AG09309 (cell line): ENCODE measurements around the gene TRIM4.
"Not testable (repeated sequence)": the region's sequence is repeated elsewhere in the genome, so short reads cannot be mapped to it uniquely, and the experiment has no call there.

Experiments used
- DNase-seq: peaks from one replicate; pipeline ENCODE4 v3.0.0-alpha.2; 2010; ENCODE audit warnings: low read depth
- H3K4me3 ChIP-seq: 2 replicates; pipeline ENCODE4 v1.5.1; 2011; ENCODE audit warnings: mild to moderate bottlenecking, low read depth, low read length, moderate library complexity; ENCODE audit not compliant: control insufficient read depth
- TF ChIP-seq, protein P1 (sequence below): IDR thresholded peaks from 2 replicates; pipeline ENCODE4 v1.5.1; 2011; ENCODE audit warnings: mild to moderate bottlenecking, low read depth, low read length, inconsistent platforms; ENCODE audit not compliant: insufficient read depth, control insufficient read depth; ENCODE audit errors: missing control alignments

Gene TRIM4, protein sequence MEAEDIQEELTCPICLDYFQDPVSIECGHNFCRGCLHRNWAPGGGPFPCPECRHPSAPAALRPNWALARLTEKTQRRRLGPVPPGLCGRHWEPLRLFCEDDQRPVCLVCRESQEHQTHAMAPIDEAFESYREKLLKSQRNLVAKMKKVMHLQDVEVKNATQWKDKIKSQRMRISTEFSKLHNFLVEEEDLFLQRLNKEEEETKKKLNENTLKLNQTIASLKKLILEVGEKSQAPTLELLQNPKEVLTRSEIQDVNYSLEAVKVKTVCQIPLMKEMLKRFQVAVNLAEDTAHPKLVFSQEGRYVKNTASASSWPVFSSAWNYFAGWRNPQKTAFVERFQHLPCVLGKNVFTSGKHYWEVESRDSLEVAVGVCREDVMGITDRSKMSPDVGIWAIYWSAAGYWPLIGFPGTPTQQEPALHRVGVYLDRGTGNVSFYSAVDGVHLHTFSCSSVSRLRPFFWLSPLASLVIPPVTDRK

DNA sequence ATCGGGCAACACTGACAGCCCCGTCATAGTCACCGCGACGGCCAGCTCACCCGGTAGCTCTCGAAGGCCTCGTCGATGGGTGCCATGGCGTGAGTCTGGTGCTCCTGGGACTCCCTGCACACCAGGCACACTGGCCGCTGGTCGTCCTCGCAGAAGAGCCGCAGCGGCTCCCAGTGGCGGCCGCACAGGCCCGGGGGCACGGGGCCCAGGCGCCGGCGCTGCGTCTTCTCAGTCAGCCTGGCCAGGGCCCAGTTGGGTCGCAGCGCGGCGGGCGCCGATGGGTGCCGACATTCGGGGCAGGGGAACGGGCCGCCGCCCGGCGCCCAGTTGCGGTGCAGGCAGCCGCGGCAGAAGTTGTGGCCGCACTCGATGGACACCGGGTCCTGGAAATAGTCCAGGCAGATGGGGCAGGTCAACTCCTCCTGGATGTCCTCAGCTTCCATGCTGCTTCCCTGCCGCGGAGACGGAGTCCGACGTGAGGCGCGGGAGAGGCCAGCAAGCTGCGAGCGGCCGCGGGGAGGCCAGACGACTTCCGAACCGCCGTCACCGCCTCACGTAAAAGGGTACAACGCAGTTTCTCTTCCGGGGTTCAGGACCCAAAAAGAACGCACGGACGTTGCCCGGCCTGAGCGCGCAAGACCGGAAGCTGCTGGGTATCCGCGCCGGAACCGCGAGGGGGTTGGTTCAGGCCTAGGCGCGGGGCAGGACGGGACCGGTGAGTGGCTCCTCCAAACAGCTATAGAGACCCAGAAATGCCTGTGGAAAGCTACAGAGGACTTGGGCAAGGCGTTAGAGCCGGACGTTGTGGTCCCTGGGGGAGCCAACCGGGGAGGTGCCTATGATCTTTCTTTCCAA, at the start of gene TRIM4:
Gene TRIM4 (minus strand): TSS at position 572 of the 855 bp plus-strand sequence. CDS start 129 bp downstream, at position 443.
- H3K4me3 ChIP-seq = peak within 1 kb of the TSS; percentile 93
- TF ChIP-seq, protein P1, sequence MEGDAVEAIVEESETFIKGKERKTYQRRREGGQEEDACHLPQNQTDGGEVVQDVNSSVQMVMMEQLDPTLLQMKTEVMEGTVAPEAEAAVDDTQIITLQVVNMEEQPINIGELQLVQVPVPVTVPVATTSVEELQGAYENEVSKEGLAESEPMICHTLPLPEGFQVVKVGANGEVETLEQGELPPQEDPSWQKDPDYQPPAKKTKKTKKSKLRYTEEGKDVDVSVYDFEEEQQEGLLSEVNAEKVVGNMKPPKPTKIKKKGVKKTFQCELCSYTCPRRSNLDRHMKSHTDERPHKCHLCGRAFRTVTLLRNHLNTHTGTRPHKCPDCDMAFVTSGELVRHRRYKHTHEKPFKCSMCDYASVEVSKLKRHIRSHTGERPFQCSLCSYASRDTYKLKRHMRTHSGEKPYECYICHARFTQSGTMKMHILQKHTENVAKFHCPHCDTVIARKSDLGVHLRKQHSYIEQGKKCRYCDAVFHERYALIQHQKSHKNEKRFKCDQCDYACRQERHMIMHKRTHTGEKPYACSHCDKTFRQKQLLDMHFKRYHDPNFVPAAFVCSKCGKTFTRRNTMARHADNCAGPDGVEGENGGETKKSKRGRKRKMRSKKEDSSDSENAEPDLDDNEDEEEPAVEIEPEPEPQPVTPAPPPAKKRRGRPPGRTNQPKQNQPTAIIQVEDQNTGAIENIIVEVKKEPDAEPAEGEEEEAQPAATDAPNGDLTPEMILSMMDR = peak; percentile 10
- DNase-seq = peak; percentile 78

DNA sequence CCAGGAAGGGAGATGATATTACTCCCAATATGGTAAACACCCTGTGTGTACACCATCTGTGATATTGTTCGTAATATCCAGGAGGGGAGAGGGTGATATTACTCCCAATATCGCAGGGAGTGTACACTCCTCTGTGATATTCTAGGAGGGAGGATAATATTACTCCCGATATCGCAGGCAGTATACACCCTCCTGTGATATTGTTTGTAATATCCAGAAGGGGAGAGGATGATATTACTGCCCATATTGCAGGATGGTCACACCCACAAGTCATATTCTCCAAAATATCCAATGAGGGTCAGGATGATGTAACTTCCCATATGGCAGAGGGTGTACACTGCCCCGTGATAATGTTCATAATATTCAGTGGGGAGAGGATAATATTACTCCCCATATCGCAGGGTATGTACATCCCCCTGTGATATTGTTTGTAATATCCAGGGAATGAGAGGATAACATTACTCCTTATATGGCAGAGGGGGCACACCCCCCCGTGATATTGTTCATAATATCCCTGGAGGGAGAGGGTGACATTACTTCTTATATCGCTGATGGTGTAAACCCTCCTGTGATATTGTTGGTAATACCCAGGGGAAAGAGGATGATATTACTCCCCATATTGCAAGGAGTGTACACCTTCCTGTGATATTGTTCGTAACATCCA, 39.4 kb upstream of the TRIM4 start:
- H3K4me3 ChIP-seq = no peak overlapping the region
- TF ChIP-seq, protein P1 = no peak
- DNase-seq = no peak

DNA sequence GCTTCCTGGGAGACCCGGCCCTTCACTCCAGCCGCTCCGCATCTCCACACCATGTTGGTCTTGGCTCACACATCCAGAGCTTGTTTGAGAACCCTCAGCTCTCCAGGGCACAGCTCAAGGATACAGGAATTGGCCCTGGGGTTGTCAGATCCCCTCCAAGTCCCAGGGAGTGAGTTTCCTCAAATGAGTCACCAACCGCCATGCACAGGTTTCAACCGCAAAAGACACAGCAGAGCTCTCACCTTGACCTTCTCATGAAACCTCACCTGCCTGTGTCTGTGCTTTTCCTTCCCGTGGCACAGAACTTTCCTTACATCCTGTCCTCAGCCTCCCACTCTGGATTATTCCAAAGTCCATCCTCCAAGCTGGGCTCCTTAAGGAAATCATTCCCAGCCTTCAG, 35.9 kb upstream of the TRIM4 start:
- TF ChIP-seq, protein P1 = no peak
- H3K4me3 ChIP-seq = no peak overlapping the region
- DNase-seq = no peak

DNA sequence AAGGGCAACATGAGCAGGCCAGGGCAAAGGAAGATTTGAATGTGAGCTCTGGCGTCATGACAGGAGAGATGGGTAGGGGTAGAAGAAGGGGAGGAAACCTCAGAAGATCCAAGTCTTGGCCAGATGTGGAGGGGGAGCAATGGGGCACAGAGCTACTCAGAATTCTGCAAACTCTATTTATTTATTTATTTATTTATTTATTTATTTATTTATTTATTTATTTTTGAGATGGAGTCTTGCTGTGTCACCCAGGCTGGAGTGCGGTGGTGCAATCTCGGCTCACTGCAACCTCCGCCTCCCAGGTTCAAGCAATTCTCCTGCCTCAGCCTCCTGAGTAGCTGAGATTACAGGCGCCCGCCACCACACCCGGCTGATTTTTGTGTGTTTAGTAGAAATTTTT, 35.3 kb upstream of the TRIM4 start:
- H3K4me3 ChIP-seq, DNase-seq: not testable (repeated sequence)

DNA sequence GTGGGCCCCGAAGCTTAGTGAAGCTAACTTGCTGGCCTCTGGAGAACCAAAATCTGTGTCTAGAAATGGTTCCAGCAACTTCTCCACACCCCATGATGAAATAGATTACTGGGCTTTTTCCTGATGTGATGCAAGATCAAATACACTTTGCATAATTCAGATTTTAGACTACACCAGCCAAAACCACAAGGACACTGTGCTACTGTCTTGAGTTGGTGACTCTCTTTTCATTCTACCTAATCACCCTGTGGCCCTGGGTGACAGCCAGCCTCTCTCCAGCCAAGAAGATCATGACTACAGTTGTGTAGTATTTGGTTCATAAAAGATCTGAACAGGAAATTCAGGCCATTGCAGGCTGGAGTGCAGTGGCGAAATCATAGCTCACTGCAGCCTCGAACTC, 34.3 kb upstream of the TRIM4 start:
- H3K4me3 ChIP-seq = no peak overlapping the region
- DNase-seq = peak; percentile 29
- TF ChIP-seq, protein P1 = no peak

DNA sequence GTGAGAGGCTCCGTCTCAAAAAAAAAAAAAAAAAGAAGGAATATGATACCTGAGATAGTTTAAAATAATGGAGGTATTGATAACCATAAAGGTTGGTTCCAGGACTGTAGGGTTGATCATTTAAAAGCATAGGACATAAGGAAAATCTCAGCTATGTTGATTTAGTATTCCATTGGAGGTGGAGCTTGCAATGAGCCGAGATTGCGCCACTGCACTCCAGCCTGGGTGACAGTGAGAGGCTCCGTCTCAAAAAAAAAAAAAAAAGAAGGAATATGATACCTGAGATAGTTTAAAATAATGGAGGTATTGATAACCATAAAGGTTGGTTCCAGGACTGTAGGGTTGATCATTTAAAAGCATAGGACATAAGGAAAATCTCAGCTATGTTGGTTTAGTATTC, 33.3 kb upstream of the TRIM4 start:
- not testable (repeated sequence) for DNase-seq, H3K4me3 ChIP-seq

DNA sequence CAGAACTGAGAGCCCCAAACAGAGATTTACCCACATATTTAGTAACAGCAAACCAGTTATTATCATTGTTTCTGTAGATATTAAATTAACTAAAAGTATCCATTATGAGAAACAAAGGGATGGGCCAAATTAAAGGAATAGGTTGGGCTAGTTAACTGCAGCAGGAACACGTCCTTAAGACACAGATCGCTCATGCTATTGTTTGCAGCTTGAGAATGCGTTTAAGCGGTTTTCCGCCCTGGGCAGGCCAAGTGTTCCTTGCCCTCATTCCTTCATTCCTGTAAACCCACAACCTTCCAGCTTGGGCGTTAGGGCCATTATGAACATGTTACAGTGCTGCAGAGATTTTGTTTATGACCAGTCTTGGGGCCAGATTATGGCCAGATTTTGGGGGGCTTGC, 31.5 kb upstream of the TRIM4 start:
- H3K4me3 ChIP-seq, DNase-seq: not testable (repeated sequence)
